GM19397 (cell line): Measurements from ENCODE around the gene PPP1R37.

Source experiments
- ATAC-seq: cut with Tn5 transposase; IDR thresholded peaks from one replicate; pipeline ENCODE4 v1.9.1; 2021; ENCODE audit warnings: mild to moderate bottlenecking, moderate library complexity; ENCODE audit not compliant: unreplicated experiment

PPP1R37 gene

GRCh38 chr19:45150751-45151281, 57.8 kb downstream of the PPP1R37 start:
- no peak for ATAC-seq

DNA sequence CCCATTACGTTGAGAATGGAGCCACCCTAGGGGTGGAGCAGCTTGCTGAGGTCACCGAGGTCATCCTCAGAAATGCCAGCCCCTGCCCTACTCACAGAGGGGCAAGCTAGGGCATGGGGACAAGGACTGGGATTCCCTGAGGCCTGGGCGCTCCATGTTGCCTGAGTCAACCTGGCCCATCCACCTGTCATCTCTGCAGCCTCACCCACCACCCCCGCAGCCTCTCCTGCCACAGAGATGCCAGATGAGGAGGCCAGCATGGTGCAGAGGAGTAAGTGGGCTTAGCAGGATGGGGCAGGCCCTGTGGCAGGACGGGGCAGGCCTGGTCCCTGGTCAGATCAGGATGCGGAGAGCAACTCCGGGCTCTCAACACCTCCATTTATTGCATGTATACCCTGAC, 58.3 kb downstream of the PPP1R37 start:
- no peak for ATAC-seq

DNA sequence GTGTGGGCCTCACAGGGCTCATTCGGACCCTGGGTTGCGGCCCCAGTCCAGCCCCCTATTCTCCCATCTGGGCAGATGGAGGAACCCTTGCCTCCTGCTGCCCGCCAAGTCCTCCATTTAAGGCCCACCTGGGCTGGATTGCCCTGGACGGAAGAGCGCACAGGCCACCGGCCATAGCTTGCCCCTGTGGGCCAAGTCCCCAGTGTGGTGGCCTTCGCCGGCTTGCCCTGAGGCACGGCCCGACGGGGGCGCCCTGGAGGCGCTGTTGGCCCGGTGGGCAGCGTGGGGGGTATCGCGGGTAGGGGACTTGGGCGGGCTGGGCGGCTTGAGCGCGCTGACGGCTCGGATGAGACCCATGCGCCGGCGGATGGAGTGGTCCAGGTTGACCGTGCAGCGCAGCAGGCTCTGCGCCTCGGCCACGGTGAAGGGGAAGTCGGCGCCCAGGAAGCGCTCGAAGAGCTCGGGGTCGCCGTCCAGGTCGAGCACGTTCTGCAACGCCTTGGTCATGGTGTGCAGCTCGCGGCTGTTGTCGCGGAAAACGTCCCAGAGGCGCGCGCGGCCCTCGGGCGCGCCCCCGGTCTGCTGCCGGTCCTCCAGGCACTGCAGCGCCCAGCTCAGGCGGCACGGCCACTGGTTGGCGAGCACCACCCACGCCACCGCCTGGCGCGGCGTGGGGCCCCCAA, 59.0 kb downstream of the PPP1R37 start:
- ATAC-seq: no peak

GRCh38 chr19:45152504-45153338, 59.7 kb downstream of the PPP1R37 start:
- no peak for ATAC-seq

- no peak for ATAC-seq
These were observed 60.5 kb downstream of the PPP1R37 start for GRCh38 chr19:45153339-45154063.

- ATAC-seq: no peak
These were observed 61.3 kb downstream of the PPP1R37 start for GRCh38 chr19:45154064-45154827.

- no peak for ATAC-seq
These were observed 63.1 kb downstream of the PPP1R37 start for GRCh38 chr19:45156011-45156630.

- no peak for ATAC-seq
These were observed 63.8 kb downstream of the PPP1R37 start for GRCh38 chr19:45156751-45157150.

DNA sequence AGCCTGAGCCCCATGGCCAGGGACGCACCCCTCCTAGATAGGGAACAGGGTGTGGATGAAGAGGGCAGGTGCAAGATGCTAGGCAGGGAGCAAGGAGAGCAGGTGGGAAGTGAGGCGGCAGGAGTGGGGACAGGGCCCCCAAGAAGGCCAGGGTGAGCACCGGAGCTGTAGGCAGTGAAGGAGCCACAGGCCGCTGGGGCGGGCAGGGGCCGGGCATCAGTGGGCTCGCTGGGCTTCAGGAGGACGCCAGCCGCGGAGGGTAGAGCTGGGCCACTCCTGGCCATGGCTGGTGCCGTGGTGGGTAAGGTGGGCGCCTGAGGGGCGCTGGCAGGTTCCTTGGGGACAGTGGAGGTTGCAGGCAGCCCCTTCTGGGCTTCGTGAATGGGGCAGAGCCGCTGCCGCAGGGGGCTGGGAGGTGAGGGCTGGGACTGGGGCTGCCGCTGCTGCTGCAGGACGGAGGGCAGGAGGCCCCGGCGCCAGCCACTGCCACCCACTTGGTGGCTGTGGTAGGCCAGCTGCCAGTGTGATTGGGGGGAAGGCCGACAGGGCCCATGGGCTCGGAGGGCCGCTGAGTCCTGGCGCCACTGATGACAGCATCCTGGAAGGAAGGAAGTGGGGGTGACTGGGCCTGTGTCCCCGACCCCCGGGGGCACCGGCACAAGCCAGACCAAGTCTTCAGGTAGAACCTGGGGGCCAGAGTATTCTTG, 65.7 kb downstream of the PPP1R37 start:
- ATAC-seq: no peak

DNA sequence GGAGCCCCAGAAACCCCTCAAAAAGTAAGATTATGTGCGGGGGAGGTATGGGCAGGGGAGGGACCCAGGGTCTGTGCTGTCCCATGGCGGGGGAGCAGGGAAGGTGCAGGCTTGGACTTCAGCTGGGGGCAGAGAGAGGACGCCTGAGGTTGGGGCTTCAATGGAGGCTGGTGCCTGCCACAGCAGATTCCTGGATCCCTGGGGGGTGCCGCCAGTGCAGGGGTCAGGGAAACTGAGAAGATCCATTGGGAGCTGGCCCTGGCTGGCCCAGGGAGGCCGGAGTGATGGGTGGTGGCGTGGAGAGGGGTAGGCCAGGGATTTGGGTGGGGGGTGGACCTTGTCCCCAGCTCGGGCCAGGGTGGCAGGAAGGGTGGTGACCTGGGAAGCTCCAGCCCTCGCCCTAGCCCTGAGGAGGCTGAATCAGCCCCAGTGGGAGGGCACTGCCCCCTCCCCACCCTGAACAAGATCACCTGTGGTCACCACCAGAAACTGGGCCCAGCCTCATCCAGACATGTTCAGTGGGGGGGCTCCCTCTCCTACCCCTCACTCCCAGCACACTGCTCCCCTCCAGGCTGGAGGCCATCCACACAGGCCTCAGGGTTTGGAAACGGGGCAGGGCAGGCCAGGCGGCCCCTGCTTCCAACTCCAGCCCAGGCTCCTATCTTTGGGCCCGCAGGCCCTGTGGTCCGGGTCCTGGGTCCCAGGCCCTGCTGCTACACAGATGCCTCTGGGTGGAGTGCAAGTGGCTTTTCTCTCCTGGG, 66.4 kb downstream of the PPP1R37 start:
- no peak for ATAC-seq

DNA sequence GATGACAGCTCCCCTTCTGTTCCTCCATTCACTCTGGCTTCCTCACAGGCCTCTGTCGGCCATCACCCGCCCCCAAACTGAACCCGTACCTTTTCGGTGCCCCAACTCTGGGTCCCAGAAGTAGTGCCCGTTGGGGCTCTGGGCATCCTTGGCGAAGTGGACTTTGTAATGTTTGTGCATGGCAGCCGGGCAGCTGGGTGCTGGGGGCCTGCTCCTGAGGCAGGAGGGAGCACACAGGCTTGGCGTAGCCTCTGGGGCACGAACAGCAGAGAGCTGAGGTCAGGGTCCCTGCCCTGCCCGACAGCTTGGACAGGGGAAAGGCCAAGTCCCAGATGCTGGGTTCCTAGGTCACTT, 67.0 kb downstream of the PPP1R37 start:
- ATAC-seq: no peak

DNA sequence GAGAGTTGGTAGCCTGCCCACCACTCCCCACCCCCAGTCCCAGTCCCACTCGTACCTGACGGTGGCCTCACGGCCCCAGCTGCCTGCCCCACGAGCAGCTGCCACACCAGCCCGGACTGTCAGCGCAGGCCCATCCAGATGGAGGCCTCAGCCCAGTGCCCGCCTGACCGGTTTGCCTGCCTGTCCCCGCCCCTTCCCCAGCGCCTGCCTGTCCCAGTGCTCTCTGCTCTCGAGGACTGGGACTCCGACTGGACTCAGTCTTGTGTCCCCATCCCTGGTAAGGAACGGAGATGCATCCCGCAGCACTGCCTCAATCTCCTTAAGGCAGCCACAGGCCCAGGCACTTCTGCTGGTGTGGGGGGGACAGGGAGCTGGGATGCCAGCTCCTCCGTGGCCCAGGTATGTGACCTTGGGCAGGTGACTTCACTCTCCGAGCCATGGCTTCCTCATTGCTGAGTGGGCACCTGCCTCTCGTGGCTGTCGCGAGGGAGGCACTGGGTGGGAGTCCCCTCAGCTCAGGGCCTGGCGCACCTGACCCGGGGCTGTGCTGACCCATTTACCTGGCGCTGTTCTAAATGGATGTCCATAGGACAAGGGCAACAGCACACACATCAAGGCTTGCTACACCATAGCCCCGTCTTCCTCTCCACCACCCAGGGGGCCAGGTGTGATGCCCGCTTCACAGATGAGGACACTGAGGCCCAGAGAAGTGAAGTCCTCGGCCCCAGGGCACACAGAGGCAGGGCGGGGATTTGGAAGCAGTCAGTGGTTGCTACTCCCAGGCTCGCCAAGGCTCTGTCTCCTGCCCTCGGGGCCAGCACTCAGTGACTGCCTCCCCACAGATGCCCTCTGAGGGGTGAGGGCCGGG, 68.1 kb downstream of the PPP1R37 start, which contains the start of gene NKPD1:
Gene NKPD1, minus strand, starts transcription at position 113 of the 868 bp plus-strand sequence. CDS start 832 bp downstream, outside the sequence.
- ATAC-seq: no peak

GRCh38 chr19:45161738-45162607, 69.0 kb downstream of the PPP1R37 start:
- no peak for ATAC-seq

DNA sequence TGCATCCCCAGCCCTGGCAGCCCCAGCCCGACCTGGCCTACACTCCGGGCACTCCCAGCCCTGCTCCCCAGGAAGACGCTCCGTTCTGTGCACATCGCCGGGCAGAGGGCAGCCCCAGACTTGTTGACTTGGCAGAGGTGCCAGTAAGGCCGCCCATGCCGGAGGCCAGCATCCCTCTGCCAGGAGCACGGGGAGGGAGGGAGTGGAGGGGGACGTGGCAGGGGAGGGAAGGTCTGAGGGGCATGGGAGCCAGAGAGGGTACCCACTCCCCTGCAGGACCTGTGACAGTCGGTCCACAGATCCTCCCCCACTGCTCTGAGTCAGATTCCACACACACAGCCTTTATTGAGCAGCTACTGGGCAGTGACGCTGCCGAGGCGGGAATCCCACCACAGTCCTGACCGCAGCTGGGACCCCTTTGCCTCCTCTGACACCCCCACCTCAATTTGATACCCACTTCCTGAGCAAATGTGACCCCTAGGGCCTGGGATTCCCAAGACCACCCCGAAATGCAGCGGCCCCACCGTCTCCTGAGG, 69.7 kb downstream of the PPP1R37 start:
- no peak for ATAC-seq

- no peak for ATAC-seq
These were observed 70.2 kb downstream of the PPP1R37 start for GRCh38 chr19:45163156-45163555.

- no peak for ATAC-seq
These were observed 70.9 kb downstream of the PPP1R37 start for GRCh38 chr19:45163751-45164460.
